Mucosa of descending colon (tissue), 3 donors: ENCODE data around the gene RBAK. TPM values are rescaled to one million over a fixed set of nuclear protein-coding genes. Genes with fewer than 3 reads are reported as not detected.
"Not testable (repeated sequence)": the region's sequence is repeated elsewhere in the genome, so short reads cannot be mapped to it uniquely, and the experiment has no call there.

Source experiments
- ATAC-seq: fragments of 200-7000 bp; cut with Tn5 transposase; one replicate; pipeline ENCODE4 v1.9.1; 2020; ENCODE audit warnings: mild to moderate bottlenecking, moderate library complexity
- DNase-seq, 3 donors: peaks; one replicate each; pipeline ENCODE4 v3.0.0-alpha.2; 2020
- H3K36me3 ChIP-seq: fragments of 200-600 bp; one replicate; pipeline ENCODE4 v1.8.0; 2021; ENCODE audit warnings: low read depth, mild to moderate bottlenecking
- H3K4me1 ChIP-seq: fragments of 200-600 bp; one replicate; pipeline ENCODE4 v1.8.0; 2021; ENCODE audit warnings: low read depth, mild to moderate bottlenecking
- H3K4me3 ChIP-seq: fragments of 200-600 bp; one replicate; pipeline ENCODE4 v1.8.0; 2021; ENCODE audit warnings: mild to moderate bottlenecking
- H3K9me3 ChIP-seq: fragments of 200-600 bp; one replicate; pipeline ENCODE4 v1.8.0; 2021; ENCODE audit warnings: mild to moderate bottlenecking
- intact Hi-C, 2 donors: fragments of 100-400 bp; cut with DNase I in 1 of 2; cut with micrococcal nuclease in 1 of 2; formaldehyde crosslinking; loops; one replicate each; pipeline versions ENCODE4 v1.11.0 to v1.11.1; 2022; cut with DNase I, micrococcal nuclease
- total RNA-seq, 3 donors: library from RNA; stranded (reverse); fragmentation: NEBNext Ultra II Directional in 2 of 3; extraction: Animal tissue kit (Norgen Biotek cat#: 25700) in 2 of 3; gene quantifications; one replicate each; pipeline versions ENCODE4 v1.2.1 to v1.2.4, GENCODE V29; 2021 to 2023
- TF ChIP-seq, protein P1 (sequence below): fragments of 200-600 bp; IDR thresholded peaks from one replicate; pipeline ENCODE4 v1.8.0; 2022; ENCODE audit warnings: antibody characterized with exemption, mild to moderate bottlenecking
- donor health status: DM: no; HTN: no; CAD: no; lungs with moderate emphysema.
- donor health status: DM: no; HTN: no; CAD: no.
- donor health status: DM: no; HTN: yes; CAD: no.

Gene RBAK
- total RNA-seq, 3 donors from 2014 or later: 9.3 to 15.3 (median 12.6) TPM

DNA sequence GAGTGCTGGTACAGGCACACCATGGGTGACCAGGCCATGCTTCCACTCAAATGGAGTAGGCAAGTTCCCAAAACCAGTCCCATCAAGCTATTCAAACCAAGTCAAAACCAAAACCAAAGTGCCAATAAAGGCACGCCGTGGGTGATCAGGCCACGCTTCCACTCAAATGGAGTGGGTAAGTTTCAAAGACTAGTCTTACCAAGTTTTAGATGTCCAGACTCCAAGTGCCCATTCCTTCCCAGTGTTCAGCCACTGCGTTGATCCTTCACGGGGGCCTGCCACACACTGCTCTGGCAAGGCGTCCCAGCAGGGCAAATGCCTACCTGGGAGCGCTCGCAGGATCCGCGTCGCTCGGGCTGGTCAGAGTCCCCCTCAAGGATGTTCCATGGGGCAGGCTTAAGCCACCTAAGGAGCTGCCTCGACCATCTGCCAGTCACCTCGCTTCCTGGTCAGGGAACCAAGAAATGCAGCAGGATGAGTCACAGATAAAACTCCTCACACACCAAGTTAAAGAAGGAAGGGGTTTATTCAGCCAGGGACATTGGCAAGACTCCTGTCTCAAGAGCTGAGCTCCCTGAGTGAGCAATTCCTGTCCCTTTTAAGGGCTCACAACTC, 17.8 kb upstream of the RBAK start:
- DNase-seq, H3K4me3 ChIP-seq, H3K4me1 ChIP-seq, ATAC-seq, H3K9me3 ChIP-seq, H3K36me3 ChIP-seq, intact Hi-C loops: not testable (repeated sequence)

DNA sequence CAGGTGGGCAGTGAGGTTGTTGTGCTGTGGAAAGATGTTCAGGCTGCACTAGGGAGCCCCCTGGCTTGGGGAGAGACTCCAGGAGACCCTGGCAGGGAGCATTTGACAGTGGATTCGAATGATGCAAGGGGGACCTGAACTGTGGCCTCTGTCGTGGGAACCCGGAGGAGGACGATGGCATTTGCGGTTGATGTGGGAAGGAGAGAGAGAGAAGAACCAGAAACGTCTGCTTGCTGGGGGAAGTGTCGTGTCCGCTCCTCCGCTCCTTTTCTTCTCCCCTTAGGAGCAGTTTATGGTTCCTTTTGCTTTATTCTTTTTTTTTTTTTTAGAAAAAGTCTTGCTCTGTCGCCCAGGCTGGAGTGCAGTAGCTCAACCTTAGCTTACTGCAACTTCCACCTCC, 12.5 kb upstream of the RBAK start:
- H3K4me3 ChIP-seq, intact Hi-C loops, H3K36me3 ChIP-seq, ATAC-seq, H3K9me3 ChIP-seq, H3K4me1 ChIP-seq, DNase-seq: not testable (repeated sequence)

DNA sequence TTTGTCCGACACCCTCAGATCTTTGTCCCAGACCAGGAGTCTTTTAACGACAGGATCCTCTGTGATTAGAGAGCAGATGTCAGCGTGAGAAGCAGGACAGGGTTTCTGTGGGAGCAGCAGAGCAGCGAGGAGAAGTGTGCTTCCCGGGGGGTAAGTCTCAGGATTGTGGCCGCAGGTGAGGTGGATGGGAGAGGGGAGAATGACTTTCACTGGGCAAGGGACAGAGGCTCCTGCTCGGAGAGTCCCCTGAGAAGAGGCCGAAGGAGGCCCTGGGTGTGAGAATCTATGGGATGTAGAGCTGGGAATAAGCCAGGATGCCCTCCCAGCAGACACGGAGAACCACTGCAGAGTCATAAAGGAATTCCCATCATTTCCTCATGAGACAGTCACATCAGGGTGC, 10.4 kb upstream of the RBAK start:
- Histone ChIP-seq H3K4me1 (no peaks in the 10 kb centered on the region), H3K36me3 (no peaks in the 10 kb centered on the region), H3K4me3 (no peak overlapping the region), H3K9me3 (no peaks in the 10 kb centered on the region)
- intact Hi-C loops: no loop called here
- no peak for DNase-seq
- TF ChIP-seq, protein P1, sequence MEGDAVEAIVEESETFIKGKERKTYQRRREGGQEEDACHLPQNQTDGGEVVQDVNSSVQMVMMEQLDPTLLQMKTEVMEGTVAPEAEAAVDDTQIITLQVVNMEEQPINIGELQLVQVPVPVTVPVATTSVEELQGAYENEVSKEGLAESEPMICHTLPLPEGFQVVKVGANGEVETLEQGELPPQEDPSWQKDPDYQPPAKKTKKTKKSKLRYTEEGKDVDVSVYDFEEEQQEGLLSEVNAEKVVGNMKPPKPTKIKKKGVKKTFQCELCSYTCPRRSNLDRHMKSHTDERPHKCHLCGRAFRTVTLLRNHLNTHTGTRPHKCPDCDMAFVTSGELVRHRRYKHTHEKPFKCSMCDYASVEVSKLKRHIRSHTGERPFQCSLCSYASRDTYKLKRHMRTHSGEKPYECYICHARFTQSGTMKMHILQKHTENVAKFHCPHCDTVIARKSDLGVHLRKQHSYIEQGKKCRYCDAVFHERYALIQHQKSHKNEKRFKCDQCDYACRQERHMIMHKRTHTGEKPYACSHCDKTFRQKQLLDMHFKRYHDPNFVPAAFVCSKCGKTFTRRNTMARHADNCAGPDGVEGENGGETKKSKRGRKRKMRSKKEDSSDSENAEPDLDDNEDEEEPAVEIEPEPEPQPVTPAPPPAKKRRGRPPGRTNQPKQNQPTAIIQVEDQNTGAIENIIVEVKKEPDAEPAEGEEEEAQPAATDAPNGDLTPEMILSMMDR: no peak
- ATAC-seq: no peak

DNA sequence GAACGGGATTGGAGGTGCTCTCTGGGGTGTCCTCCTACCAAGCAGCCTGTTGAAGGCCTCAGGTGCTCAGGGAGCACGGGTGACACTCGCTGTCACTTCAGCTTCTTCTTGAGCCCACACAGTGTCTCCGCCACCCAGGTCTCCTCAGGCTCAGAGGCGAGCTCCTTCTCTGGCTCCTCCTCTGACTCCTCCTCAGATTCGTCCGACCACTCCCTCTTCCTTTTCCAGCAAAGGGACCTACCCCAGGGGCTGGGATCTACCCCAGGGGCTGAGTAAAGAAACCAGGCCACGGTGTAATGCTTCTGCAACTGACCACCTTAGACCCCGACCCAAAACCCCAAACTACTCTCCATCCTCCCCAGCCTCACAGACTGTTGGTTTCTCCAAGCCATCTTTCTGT, 9.2 kb upstream of the RBAK start:
- no peak for ATAC-seq

DNA sequence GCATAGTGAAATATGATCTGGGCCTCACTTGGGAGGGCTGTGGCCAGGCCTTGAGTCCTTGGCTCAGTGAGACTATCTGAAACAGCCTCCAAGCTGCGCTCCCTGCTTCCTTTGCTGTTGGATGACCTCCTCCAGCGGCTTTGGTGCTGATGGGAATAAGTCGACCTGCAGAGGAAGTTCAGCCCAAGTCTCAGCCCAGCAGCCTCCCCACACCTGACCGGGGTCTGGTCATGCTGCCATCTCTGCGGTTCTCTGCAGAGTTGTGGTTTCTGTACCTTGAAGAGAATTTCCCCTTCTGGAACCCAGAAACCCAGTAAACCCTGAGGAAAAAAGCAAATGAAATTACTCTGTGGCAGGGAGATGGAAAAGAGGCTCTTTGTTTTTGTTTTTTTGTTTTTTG, 4.6 kb upstream of the RBAK start:
- TF ChIP-seq, protein P1: no peak
- Histone ChIP-seq H3K4me3 (no peak overlapping the region), H3K36me3 (no peaks in the 10 kb centered on the region), H3K4me1 (no peaks in the 10 kb centered on the region), H3K9me3 (no peaks in the 10 kb centered on the region)
- ATAC-seq (no peak), DNase-seq (no peak)
- intact Hi-C loops: no loop called here

More for the DNA sequence above, 9.2 kb upstream of the RBAK start:
- H3K4me1 ChIP-seq: no peaks in the 10 kb centered on the region
- DNase-seq: no peak
- intact Hi-C loops: no loop called here
- no peaks in the 10 kb centered on the region for H3K9me3 ChIP-seq
- H3K4me3 ChIP-seq: no peak overlapping the region
- no peaks in the 10 kb centered on the region for H3K36me3 ChIP-seq
- TF ChIP-seq, protein P1: no peak

DNA sequence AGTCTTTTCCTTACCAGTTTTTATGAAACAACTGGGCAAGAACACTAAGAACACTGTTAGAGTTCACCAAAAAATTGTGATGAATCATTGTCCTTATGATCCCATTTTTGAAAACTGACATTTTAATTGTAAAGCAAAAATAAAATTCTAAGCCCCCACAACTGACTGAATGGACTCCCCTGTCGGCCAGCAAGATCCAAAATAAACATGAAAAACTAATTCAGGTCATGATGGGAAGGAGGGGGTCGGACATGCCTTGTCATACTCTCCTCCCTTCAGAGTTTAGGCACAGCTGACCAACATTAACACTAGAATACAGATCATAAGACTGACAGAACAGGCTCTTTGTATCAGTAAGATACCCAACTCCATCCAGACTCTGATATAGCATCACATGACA, 2.0 kb upstream of the RBAK start:
- Histone ChIP-seq H3K4me3 (no peak overlapping the region), H3K9me3 (no peaks in the 10 kb centered on the region), H3K36me3 (no peaks in the 10 kb centered on the region), H3K4me1 (no peaks in the 10 kb centered on the region)
- TF ChIP-seq, protein P1: no peak
- DNase-seq (no peak), ATAC-seq (no peak)
- intact Hi-C loops: no loop called here

DNA sequence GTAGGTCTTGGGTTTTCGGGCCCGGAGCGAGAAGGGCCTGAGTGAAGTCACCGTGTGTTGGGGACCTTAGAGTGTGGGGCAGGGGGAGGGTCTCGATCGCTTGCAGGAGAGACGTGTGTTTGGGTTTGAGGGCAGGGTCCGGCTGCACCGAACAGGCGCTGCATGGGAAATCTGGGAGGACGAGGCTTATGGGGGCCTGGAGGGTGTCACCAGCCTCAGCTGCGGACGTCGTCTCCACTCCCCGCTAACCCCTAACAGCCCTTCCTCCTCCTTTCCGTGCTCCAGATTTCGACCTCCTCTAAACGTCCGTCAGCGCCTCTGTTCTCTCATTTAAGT, 705 bp downstream of the RBAK start:
- intact Hi-C loops, H3K4me1 ChIP-seq, ATAC-seq, DNase-seq, H3K36me3 ChIP-seq: not testable (repeated sequence)
- H3K4me3 ChIP-seq: peak overlapping the region; percentile 60
- H3K9me3 ChIP-seq: peaks cover 14% of the 10 kb centered on the region

DNA sequence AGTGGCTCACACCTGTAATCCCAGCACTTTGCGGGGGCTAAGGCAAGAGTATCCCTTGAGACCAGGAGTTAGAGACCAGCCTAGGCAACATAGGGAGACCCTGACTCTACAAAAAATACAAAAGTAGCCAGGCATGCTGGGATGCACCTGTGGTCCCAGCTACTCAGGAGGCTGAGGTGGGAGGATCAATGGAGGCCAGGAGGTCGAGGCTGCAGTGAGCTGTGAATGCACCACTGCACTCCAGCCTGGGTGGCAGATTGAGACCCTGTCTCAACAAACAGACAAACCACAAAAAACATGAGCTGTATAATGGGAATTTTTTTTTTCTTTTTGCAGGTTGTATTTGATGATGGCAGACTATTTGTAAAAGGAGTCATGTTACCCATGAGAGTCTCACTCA, 1.5 kb downstream of the RBAK start:
- H3K9me3 ChIP-seq: peaks cover 22% of the 10 kb centered on the region
- DNase-seq, H3K4me3 ChIP-seq, ATAC-seq, H3K36me3 ChIP-seq, intact Hi-C loops, H3K4me1 ChIP-seq: not testable (repeated sequence)
